Neuronal stem cell (in vitro differentiated cells): ENCODE measurements around the gene ESPN.
A peak's percentile ranks its signal among the peaks of the same experiment; 100 is the strongest.

Experiments
- DNase-seq: peaks from one replicate; pipeline ENCODE4 v3.0.0-alpha.2; 2013; ENCODE audit warnings: low spot score
- H2AFZ ChIP-seq: one replicate; pipeline ENCODE4 v1.6.1; 2013; ENCODE audit warnings: mild to moderate bottlenecking, low read length, inconsistent platforms
- H2AK5ac ChIP-seq: 2 replicates; pipeline ENCODE4 v1.6.1; 2013; ENCODE audit warnings: low read depth, mild to moderate bottlenecking, inconsistent platforms, low read length, moderate library complexity, mixed read lengths
- H2BK120ac ChIP-seq: 2 replicates; pipeline ENCODE4 v1.6.1; 2013; ENCODE audit warnings: low read depth, mild to moderate bottlenecking, inconsistent platforms, low read length, moderate library complexity, mixed read lengths
- H2BK12ac ChIP-seq: one replicate; pipeline ENCODE4 v1.6.1; 2013; ENCODE audit warnings: low read length, inconsistent platforms
- H2BK15ac ChIP-seq: 2 replicates; pipeline ENCODE4 v1.6.1; 2013; ENCODE audit warnings: mild to moderate bottlenecking, low read length, inconsistent platforms, mixed read lengths
- H2BK5ac ChIP-seq: one replicate; pipeline ENCODE4 v1.6.1; 2013; ENCODE audit warnings: inconsistent platforms, mild to moderate bottlenecking, low read length, moderate library complexity
- H3K14ac ChIP-seq: one replicate; pipeline ENCODE4 v1.6.1; 2013; ENCODE audit warnings: low read length, inconsistent platforms
- H3K18ac ChIP-seq: 2 replicates; pipeline ENCODE4 v1.6.1; 2013; ENCODE audit warnings: low read length, inconsistent platforms
- H3K23ac ChIP-seq: 2 replicates; pipeline ENCODE4 v1.6.1; 2013; ENCODE audit warnings: low read depth, mild to moderate bottlenecking, mixed read lengths, low read length, inconsistent platforms; ENCODE audit not compliant: poor library complexity
- H3K27ac ChIP-seq: replicated peaks from 3 replicates; pipeline ENCODE4 v1.5.1; 2013; ENCODE audit warnings: low read length, inconsistent platforms
- H3K27me3 ChIP-seq, 3 experiments: 2 replicates each; pipeline ENCODE4 v1.6.1; 2013; ENCODE audit warnings: low read length in 3 of 3, mild to moderate bottlenecking in 2 of 3, inconsistent platforms in 1 of 3, low read depth in 1 of 3, mixed read lengths in 1 of 3, moderate library complexity in 1 of 3; ENCODE audit not compliant: control insufficient read depth in 3 of 3, insufficient read depth in 3 of 3
- H3K36me3 ChIP-seq, 2 donors: replicated peaks in 1 of 2; 2 replicates each; pipeline ENCODE4 v1.6.1; 2013; ENCODE audit warnings: low read length in 2 of 2; ENCODE audit not compliant: control insufficient read depth in 2 of 2, insufficient read depth in 2 of 2
- H3K4ac ChIP-seq: 2 replicates; pipeline ENCODE4 v1.6.1; 2013; ENCODE audit warnings: inconsistent platforms, mild to moderate bottlenecking, low read length, moderate library complexity
- H3K4me1 ChIP-seq, 2 donors: 1 replicate in 1 of 2; 2 replicates in 1 of 2; pipeline ENCODE4 v1.6.1; 2013; ENCODE audit warnings: low read length in 2 of 2, low read depth in 1 of 2; ENCODE audit not compliant: control insufficient read depth in 2 of 2, insufficient read depth in 1 of 2
- H3K4me2 ChIP-seq: one replicate; pipeline ENCODE4 v1.6.1; 2013; ENCODE audit warnings: mild to moderate bottlenecking, low read length, inconsistent platforms; ENCODE audit not compliant: insufficient read depth, poor library complexity, severe bottlenecking
- H3K4me3 ChIP-seq, 2 donors: 2 replicates each; pipeline ENCODE4 v1.5.1; 2013; ENCODE audit warnings: low read length in 2 of 2, mild to moderate bottlenecking in 2 of 2, inconsistent platforms in 1 of 2, moderate library complexity in 1 of 2
- H3K79me1 ChIP-seq: one replicate; pipeline ENCODE4 v1.6.1; 2013; ENCODE audit warnings: low read depth, mild to moderate bottlenecking, inconsistent platforms, low read length, moderate library complexity
- H3K9ac ChIP-seq: one replicate; pipeline ENCODE4 v1.6.1; 2013; ENCODE audit warnings: mild to moderate bottlenecking, low read depth, low read length, inconsistent platforms; ENCODE audit not compliant: poor library complexity
- H3K9me3 ChIP-seq, 2 donors: replicated peaks in 1 of 2; 2 replicates each; pipeline versions ENCODE3 to v1.6.1; 2013; ENCODE audit warnings: low read length in 2 of 2, mild to moderate bottlenecking in 2 of 2, inconsistent platforms in 1 of 2, low read depth in 1 of 2, mixed read lengths in 1 of 2, moderate library complexity in 1 of 2; ENCODE audit not compliant: control insufficient read depth in 2 of 2, insufficient read depth in 1 of 2
- H4K8ac ChIP-seq: one replicate; pipeline ENCODE4 v1.6.1; 2013; ENCODE audit warnings: low read depth, mild to moderate bottlenecking, inconsistent platforms, low read length, moderate library complexity
- H4K91ac ChIP-seq: one replicate; pipeline ENCODE4 v1.6.1; 2013; ENCODE audit warnings: low read length, low read depth, mild to moderate bottlenecking, inconsistent platforms; ENCODE audit not compliant: poor library complexity
- WGBS, 2 donors: extraction: QIAGEN DNeasy Blood & Tissue Kit; methylation state at CpG; one replicate each; pipeline ENCODE4 v1.1.7; 2013; ENCODE audit warnings: missing lambda C conversion rate in 2 of 2, mixed read lengths in 1 of 2; ENCODE audit not compliant: insufficient read length in 2 of 2, insufficient replicate concordance in 1 of 2; ENCODE audit errors: extremely low coverage in 2 of 2; 5-methylcytosine and 5-hydroxymethylcytosine counted together

The ESPN gene

DNA sequence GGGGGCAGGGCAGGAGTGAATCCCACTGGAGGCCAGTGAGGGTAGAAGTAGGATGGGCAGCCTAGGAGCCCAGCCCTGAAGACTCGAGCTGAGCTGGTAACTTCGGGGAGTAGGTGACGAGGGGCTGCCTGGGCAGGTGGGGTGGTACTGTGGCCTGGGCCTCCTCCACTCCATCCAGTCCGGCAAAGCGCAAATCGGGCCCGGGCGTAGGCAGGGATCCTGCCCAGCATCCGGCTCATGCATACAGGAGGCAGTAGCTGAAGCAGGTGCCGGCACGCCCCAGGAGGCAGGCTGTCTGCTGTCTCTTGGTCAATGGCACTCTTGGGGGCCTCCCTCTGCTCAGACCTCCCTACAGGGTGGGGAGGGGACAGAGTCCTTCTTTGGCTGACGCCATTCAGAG is 42.6 kb downstream of the ESPN start:
- H2BK120ac ChIP-seq = no peak overlapping the region
- H3K27me3 ChIP-seq = peaks cover 0 to 15% (median 0%) of the 10 kb centered on the region in 3 experiments
- peak overlapping the region; percentile 24 for H2BK5ac ChIP-seq
- H3K14ac ChIP-seq = no peak overlapping the region
- peak overlapping the region; percentile 23 for H3K4ac ChIP-seq
- H2AK5ac ChIP-seq = no peak overlapping the region
- H3K23ac ChIP-seq = peak overlapping the region; percentile 65
- peak overlapping the region; percentile 63 for H3K9ac ChIP-seq
- peaks cover 0 to 2% of the 10 kb centered on the region in 2 donors for H3K9me3 ChIP-seq
- H3K4me2 ChIP-seq = no peak overlapping the region
- WGBS, 2 donors = no CpG with 5 or more reads among the region's 12 CpGs
- no peak overlapping the region for H2AFZ ChIP-seq
- no peak overlapping the region for H3K4me3 ChIP-seq
- no peak overlapping the region for H3K27ac ChIP-seq
- H4K91ac ChIP-seq = no peak overlapping the region
- no peak for DNase-seq
- H3K79me1 ChIP-seq = no peaks in the 10 kb centered on the region
- no peak overlapping the region for H2BK12ac ChIP-seq
- H3K36me3 ChIP-seq = peaks cover 31 to 67% of the 10 kb centered on the region in 2 donors
- H2BK15ac ChIP-seq = no peak overlapping the region
- peaks cover 0 to 3% of the 10 kb centered on the region in 2 donors for H3K4me1 ChIP-seq
- peak overlapping the region; percentile 28 for H3K18ac ChIP-seq
- H4K8ac ChIP-seq = no peak overlapping the region

DNA sequence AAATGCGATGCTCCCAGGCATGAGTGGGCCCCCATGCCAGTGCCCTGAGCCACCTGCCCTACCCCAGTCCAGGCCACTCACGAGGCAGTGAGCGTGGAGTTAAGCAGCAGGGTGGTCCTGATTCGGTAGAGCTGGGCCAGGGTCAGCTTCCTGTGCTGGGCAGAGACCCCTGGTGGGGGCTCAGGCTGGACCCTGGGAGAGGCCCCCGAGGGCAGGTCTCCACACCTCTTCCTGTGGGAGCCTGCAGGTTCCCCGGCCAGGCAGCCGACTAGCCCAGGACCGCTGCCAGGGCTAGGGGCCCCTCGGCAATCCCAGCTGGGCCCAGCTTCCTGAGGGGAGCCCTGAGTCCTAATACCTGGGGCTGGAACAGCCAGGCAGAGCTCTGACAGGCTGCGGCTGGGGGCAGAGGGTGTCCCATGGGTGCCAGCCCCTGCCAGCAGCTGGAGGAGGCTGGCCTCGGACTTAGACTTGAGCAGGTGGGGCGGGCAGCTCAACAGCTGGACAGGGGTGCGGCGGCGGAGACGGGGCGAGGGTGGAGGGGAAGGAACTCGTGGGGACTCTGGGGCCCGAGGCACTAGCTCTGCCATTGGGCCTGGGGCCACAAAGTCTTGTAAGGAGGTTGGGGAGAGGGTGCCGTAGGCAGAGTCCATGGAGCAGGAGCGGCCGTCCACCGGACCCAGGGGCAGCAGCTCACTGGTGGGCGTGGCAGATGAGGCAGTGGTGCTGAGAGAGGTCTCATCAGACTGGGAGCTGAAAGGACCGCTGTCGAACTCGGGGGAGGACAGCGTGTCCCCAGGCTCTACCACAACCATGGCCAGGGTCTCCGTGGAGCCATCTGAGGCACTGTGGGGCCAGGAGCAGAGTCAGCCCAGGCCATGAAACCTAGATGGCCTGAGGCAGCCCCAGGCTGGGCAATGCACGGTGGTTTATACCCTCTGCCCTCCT is 43.4 kb downstream of the ESPN start:
- no peak overlapping the region for H3K27ac ChIP-seq
- no peaks in the 10 kb centered on the region for H3K9me3 ChIP-seq
- peaks cover 0 to 3% of the 10 kb centered on the region in 2 donors for H3K4me1 ChIP-seq
- H3K14ac ChIP-seq = no peak overlapping the region
- H2BK12ac ChIP-seq = no peak overlapping the region
- H3K4me2 ChIP-seq = no peak overlapping the region
- no CpG with 5 or more reads among the region's 30 CpGs for WGBS, 2 donors
- H3K4me3 ChIP-seq = no peak overlapping the region
- H2BK120ac ChIP-seq = no peak overlapping the region
- H3K27me3 ChIP-seq = peaks cover 0 to 15% (median 0%) of the 10 kb centered on the region in 3 experiments
- H3K23ac ChIP-seq = no peak overlapping the region
- H3K4ac ChIP-seq = no peak overlapping the region
- no peak overlapping the region for H2AK5ac ChIP-seq
- H2BK15ac ChIP-seq = no peak overlapping the region
- H3K36me3 ChIP-seq = peaks cover 32 to 67% of the 10 kb centered on the region in 2 donors
- no peak overlapping the region for H4K8ac ChIP-seq
- no peak overlapping the region for H3K18ac ChIP-seq
- no peaks in the 10 kb centered on the region for H3K79me1 ChIP-seq
- DNase-seq = no peak
- H4K91ac ChIP-seq = no peak overlapping the region
- peak overlapping the region; percentile 63 for H3K9ac ChIP-seq
- H2BK5ac ChIP-seq = no peak overlapping the region
- no peak overlapping the region for H2AFZ ChIP-seq

DNA sequence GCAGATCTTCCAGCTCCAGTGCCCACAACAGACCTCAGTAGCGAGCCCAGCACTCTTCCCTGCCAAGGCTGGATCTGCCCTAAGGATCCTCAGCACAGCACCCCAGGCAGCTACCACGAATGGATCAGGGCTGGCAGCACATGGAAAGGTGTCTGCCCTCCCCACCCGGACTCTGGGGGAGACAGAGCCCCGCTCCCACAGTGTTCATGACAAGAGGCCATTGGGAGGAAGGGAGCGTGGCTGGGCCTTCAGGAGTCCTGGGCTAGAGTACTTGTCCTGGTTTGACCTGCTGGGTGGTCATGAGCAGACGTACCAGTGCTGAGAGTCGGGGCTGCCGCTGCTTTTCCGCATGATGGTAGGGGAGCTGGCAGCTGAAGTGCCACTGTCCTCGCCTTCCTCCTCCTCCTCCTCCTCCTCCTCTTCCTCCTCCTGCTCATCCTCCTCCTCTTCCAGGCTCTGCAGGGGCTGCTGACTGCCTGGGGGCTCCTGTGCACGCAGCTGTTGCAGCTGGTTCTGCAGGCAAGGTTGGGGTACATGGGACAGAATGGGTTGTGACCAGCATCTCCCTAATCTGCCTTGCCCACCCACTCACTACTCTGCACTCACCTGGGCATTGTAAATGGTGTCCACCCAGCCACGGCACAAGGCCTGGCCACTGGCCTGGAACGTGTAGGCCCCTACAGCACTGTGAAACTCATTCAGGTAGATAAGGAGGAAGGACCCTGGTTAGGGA is 44.3 kb downstream of the ESPN start:
- Histone ChIP-seq H3K36me3 (peaks cover 34 to 70% of the 10 kb centered on the region in 2 donors), H3K4me1 (peaks cover 0 to 3% of the 10 kb centered on the region in 2 donors), H3K79me1 (no peaks in the 10 kb centered on the region), H3K4ac (no peak overlapping the region), H3K4me3 (peak overlapping the region in 1 of 2 donors; percentile 47), H3K9ac (no peak overlapping the region), H2BK12ac (no peak overlapping the region), H3K14ac (no peak overlapping the region), H3K4me2 (no peak overlapping the region), H2BK5ac (no peak overlapping the region), H2AK5ac (no peak overlapping the region), H3K23ac (no peak overlapping the region), H3K27ac (no peak overlapping the region), H2AFZ (no peak overlapping the region), H3K9me3 (no peaks in the 10 kb centered on the region), H3K27me3 (peaks cover 0 to 15% (median 0%) of the 10 kb centered on the region in 3 experiments), H3K18ac (no peak overlapping the region), H4K91ac (no peak overlapping the region), H4K8ac (no peak overlapping the region), H2BK15ac (no peak overlapping the region), H2BK120ac (no peak overlapping the region)
- no peak for DNase-seq
- whole genome bisulfite sequencing, 2 donors = no CpG with 5 or more reads among the region's 13 CpGs
